PC-9 (cell line): ENCODE results near the gene CLDN11.

Experiments used
- EZH2 ChIP-seq: fragments of 200-600 bp; sonication (generic); IDR thresholded peaks from 2 replicates; pipeline ENCODE4 v1.8.0; 2017; ENCODE audit warnings: antibody characterized with exemption, low read depth
- TF ChIP-seq, protein P1 (sequence below): fragments of 200-600 bp; sonication (generic); conservative IDR thresholded peaks from 2 replicates; pipeline ENCODE4 v1.6.1; 2017; ENCODE audit warnings: mixed run types, antibody characterized with exemption, mild to moderate bottlenecking, moderate library complexity

DNA sequence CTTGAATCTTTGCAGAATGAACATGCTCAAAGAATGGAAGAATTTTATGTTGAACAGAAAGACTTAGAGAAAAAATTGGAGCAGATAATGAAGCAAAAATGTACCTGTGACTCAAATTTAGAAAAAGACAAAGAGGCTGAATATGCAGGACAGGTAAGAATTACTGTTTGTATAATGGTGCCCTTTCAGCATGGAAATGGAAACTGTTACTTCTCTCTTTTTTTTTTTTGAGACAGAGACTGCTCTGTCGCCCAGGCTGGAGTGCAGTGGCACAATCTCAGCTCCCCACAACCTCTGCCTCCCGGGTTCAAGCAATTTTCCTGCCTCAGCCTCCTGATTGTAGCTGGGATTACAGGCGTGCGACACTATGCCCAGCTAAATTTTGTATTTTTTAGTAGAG lies 27.6 kb upstream of the CLDN11 start:
- no peak for TF ChIP-seq EZH2
- TF ChIP-seq, protein P1, sequence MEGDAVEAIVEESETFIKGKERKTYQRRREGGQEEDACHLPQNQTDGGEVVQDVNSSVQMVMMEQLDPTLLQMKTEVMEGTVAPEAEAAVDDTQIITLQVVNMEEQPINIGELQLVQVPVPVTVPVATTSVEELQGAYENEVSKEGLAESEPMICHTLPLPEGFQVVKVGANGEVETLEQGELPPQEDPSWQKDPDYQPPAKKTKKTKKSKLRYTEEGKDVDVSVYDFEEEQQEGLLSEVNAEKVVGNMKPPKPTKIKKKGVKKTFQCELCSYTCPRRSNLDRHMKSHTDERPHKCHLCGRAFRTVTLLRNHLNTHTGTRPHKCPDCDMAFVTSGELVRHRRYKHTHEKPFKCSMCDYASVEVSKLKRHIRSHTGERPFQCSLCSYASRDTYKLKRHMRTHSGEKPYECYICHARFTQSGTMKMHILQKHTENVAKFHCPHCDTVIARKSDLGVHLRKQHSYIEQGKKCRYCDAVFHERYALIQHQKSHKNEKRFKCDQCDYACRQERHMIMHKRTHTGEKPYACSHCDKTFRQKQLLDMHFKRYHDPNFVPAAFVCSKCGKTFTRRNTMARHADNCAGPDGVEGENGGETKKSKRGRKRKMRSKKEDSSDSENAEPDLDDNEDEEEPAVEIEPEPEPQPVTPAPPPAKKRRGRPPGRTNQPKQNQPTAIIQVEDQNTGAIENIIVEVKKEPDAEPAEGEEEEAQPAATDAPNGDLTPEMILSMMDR: no peak
